Measurements from ENCODE around the gene POLD3.

Gene POLD3

DNA sequence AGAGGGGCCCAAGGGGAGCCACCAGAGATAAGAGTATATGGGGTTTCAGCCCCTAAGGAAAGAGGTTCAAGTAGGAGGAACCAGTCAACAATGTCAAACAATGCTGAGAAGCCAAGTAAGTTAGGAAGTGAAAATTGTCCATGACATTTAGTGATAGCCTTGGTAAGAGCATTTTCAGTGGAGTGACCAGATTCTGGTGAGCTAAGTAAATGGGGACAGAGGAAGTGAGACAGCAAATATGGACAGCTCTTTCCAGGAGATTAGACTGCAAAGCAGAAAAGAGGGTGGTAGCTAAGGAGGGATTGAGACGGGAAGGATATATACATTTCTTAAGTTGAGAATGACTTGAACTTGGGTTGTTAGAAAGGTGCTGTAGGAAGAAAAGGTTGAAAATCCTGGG lies 22.9 kb downstream of the POLD3 start:
- Histone ChIP-seq H3K27ac (ENCODE audit: low read depth, low read length) (no peak overlapping the region), H3K4me3 (ENCODE audit: low read depth, low read length) (no peak overlapping the region), H3K9ac (ENCODE audit: low read depth, low read length) (no peak overlapping the region), H3K36me3 (ENCODE audit: control insufficient read depth, insufficient read depth, low read length) (peaks cover 76% of the 10 kb centered on the region), H3K27me3 (ENCODE audit: control insufficient read depth, insufficient read depth, low read length) (no peaks in the 10 kb centered on the region), H3K9me3 (ENCODE audit: control insufficient read depth, insufficient read depth, low read length) (no peaks in the 10 kb centered on the region), H3K4me1 (ENCODE audit: control insufficient read depth, insufficient read depth, low read length) (no peaks in the 10 kb centered on the region)

DNA sequence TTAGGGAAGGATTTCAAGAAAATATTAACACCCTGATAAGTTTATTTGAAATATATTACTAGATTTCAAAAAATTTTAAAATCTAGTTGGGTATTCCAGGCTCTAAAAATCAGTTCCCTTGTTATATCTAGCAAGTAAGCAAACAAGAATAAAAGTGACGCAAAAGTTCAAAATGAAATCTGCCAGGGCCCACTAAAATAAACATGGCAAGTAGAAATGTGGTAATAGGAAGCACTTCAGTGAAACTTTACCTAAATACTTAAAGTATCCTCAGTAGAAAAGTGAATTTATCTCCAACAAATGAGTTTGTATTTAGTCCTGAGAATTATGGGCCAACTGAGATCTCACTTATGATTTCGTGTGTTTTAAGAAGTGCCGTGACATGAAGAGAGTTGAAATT lies 23.6 kb downstream of the POLD3 start:
- Histone ChIP-seq H3K27me3 (ENCODE audit: control insufficient read depth, insufficient read depth, low read length) (no peaks in the 10 kb centered on the region), H3K9me3 (ENCODE audit: control insufficient read depth, insufficient read depth, low read length) (no peaks in the 10 kb centered on the region), H3K4me3 (ENCODE audit: low read depth, low read length) (no peak overlapping the region), H3K36me3 (ENCODE audit: control insufficient read depth, insufficient read depth, low read length) (peaks cover 82% of the 10 kb centered on the region), H3K27ac (ENCODE audit: low read depth, low read length) (no peak overlapping the region), H3K9ac (ENCODE audit: low read depth, low read length) (no peak overlapping the region), H3K4me1 (ENCODE audit: control insufficient read depth, insufficient read depth, low read length) (no peaks in the 10 kb centered on the region)

DNA sequence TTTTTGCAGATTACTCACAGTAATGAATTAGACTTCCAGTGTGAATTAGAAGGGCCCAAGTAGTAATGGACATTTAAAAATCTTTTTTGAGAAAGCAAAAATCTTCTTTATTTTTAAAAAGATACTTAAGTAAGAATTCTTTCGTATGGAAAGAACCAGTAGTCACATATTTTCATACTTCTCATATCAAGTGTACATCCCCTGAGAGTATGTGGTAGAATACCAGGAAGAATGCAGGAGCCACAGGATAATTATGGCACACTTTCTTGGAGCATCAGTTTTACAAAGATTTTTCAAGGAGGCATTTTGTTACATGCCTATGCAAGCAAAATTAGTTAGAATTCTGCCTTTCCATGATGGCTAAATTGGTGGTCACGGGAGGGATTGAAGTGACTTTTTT lies 28.1 kb downstream of the POLD3 start:
- H3K27ac ChIP-seq (ENCODE audit: low read depth, low read length) = no peak overlapping the region
- H3K9ac ChIP-seq (ENCODE audit: low read depth, low read length) = no peak overlapping the region
- no peaks in the 10 kb centered on the region for H3K27me3 ChIP-seq (ENCODE audit: control insufficient read depth, insufficient read depth, low read length)
- no peaks in the 10 kb centered on the region for H3K4me1 ChIP-seq (ENCODE audit: control insufficient read depth, insufficient read depth, low read length)
- H3K4me3 ChIP-seq (ENCODE audit: low read depth, low read length) = no peak overlapping the region
- H3K36me3 ChIP-seq (ENCODE audit: control insufficient read depth, insufficient read depth, low read length) = peaks cover 59% of the 10 kb centered on the region
- H3K9me3 ChIP-seq (ENCODE audit: control insufficient read depth, insufficient read depth, low read length) = no peaks in the 10 kb centered on the region

DNA sequence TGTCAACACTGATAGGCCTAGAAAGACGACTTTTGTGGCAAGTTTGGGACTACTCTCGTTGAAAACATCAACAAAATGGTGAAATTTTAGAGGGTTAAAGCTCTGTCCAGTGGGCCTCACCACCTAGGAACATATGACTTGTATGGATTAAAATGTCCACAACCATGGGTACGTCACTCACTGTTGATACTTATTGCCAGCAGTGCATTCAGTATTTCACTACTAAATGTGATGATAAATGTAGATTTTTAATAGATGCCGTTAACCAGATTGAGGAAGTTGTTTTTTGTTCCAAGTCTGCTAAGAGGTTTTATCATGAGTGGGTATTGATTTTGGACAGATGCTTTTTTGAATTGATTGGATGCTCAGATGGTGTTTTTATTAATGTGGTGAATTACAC lies 33.7 kb downstream of the POLD3 start:
- Histone ChIP-seq H3K36me3 (ENCODE audit: control insufficient read depth, insufficient read depth, low read length) (peaks cover 54% of the 10 kb centered on the region), H3K4me1 (ENCODE audit: control insufficient read depth, insufficient read depth, low read length) (no peaks in the 10 kb centered on the region), H3K27me3 (ENCODE audit: control insufficient read depth, insufficient read depth, low read length) (no peaks in the 10 kb centered on the region), H3K4me3 (ENCODE audit: low read depth, low read length) (no peak overlapping the region), H3K9ac (ENCODE audit: low read depth, low read length) (no peak overlapping the region), H3K27ac (ENCODE audit: low read depth, low read length) (no peak overlapping the region), H3K9me3 (ENCODE audit: control insufficient read depth, insufficient read depth, low read length) (no peaks in the 10 kb centered on the region)

DNA sequence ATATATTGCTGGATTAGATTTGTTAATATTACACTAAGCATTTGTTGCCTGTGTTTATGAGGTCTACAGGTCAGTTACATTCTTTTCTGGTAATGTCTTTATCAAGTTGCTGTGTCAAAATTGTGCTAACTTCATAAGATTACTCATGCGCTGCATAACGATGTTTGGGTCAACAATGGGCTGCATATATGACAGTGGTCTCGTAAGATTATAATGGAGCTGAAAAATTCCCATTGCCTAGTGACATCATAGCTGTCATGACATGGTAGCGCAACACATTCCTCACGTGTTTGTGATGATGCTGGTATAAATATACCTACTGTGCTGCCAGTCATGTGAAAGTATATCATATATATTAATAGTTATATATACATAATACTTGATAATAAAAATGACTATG lies 34.2 kb downstream of the POLD3 start:
- peaks cover 56% of the 10 kb centered on the region for H3K36me3 ChIP-seq (ENCODE audit: control insufficient read depth, insufficient read depth, low read length)
- H3K4me1 ChIP-seq (ENCODE audit: control insufficient read depth, insufficient read depth, low read length) = no peaks in the 10 kb centered on the region
- H3K9me3 ChIP-seq (ENCODE audit: control insufficient read depth, insufficient read depth, low read length) = no peaks in the 10 kb centered on the region
- H3K9ac ChIP-seq (ENCODE audit: low read depth, low read length) = no peak overlapping the region
- H3K27me3 ChIP-seq (ENCODE audit: control insufficient read depth, insufficient read depth, low read length) = no peaks in the 10 kb centered on the region
- no peak overlapping the region for H3K4me3 ChIP-seq (ENCODE audit: low read depth, low read length)
- H3K27ac ChIP-seq (ENCODE audit: low read depth, low read length) = no peak overlapping the region

DNA sequence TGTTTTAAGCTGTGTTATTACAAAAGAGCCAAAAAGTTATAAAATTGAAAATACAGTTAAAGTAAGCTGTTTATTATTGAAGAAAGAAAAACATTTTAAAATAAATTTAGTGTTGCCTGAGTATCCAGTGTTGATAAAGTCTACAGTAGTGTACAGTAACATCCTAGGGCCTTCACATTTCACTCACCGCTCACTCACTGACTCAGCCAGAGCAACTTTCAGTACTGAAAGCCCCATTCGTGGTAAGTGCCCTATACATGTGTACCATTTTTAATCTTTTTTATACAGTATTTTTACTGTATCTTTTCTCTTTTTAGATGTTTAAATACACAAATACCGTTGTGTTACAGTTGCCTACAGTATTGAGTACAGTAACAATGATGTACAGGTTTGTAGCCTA lies 35.0 kb downstream of the POLD3 start:
- Histone ChIP-seq H3K36me3 (ENCODE audit: control insufficient read depth, insufficient read depth, low read length) (peaks cover 56% of the 10 kb centered on the region), H3K27me3 (ENCODE audit: control insufficient read depth, insufficient read depth, low read length) (no peaks in the 10 kb centered on the region), H3K9me3 (ENCODE audit: control insufficient read depth, insufficient read depth, low read length) (no peaks in the 10 kb centered on the region), H3K4me3 (ENCODE audit: low read depth, low read length) (no peak overlapping the region), H3K4me1 (ENCODE audit: control insufficient read depth, insufficient read depth, low read length) (no peaks in the 10 kb centered on the region), H3K9ac (ENCODE audit: low read depth, low read length) (no peak overlapping the region), H3K27ac (ENCODE audit: low read depth, low read length) (no peak overlapping the region)

DNA sequence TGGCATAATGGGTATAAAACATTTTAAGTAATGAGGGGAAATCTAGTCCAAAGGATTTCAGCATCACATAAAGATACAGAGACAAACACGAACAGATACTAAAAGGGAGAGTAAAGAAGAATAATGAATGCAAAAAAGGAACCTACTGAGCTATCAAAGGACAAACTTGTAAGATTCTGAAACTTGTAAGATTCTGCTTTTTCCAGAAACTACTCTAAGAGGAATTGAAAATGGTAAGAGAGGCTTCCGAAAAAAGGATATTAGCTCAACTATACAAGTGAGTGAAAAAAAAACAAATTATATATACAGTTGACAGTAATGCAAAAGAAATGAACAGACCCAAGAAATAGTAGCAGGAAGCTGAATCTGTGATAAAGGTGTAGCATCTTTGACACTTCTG lies 37.7 kb downstream of the POLD3 start:
- no peaks in the 10 kb centered on the region for H3K9me3 ChIP-seq (ENCODE audit: control insufficient read depth, insufficient read depth, low read length)
- H3K36me3 ChIP-seq (ENCODE audit: control insufficient read depth, insufficient read depth, low read length) = peaks cover 74% of the 10 kb centered on the region
- H3K4me3 ChIP-seq (ENCODE audit: low read depth, low read length) = no peak overlapping the region
- no peak overlapping the region for H3K27ac ChIP-seq (ENCODE audit: low read depth, low read length)
- H3K27me3 ChIP-seq (ENCODE audit: control insufficient read depth, insufficient read depth, low read length) = no peaks in the 10 kb centered on the region
- H3K4me1 ChIP-seq (ENCODE audit: control insufficient read depth, insufficient read depth, low read length) = no peaks in the 10 kb centered on the region
- H3K9ac ChIP-seq (ENCODE audit: low read depth, low read length) = no peak overlapping the region

DNA sequence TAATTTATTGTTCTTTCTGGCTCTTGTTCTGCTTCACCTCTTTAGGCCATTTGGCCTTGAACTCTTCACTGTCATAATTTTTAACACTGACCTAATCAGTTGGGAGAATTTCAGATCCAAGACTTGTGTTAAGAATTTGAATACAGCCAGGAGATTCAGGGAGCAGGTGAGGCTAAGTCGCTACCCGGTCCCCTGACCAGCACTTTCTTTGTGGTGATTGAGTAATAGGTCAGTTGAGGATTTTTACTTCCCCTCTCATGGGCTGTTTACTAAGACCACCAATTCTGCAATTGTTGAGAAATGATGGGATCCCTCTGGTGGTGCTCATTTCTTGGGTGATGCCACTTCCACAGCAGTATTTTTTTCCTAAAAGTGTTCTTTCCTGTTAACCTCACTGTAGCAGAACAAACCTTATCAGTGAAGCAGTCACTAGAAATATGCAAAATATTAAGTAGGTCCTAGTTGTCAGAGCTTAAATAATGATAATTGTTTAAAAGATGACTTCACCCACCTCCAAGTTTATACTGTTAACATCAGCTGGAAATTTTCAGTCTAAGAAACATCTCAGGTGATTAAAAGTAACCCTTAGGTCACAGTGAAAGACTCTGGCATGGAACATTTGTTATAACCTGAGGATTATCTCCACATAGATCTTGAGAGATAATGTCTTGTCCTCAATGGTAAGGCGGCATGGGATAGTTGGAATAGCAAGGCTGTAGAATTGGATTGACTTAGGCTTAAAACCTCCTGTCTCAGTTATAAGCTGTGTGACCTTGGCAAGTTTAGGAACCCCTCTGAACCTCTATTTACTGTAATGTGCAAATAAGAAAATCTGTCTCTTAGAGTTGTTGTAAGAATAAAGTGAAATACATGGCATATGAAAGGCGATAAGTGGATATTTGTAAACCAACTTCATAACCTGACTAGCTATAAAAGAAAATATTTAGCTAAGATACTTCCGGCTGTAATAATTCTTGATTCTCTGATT lies 41.3 kb downstream of the POLD3 start:
- Histone ChIP-seq H3K36me3 (ENCODE audit: control insufficient read depth, insufficient read depth, low read length) (peaks cover 85% of the 10 kb centered on the region), H3K27me3 (ENCODE audit: control insufficient read depth, insufficient read depth, low read length) (no peaks in the 10 kb centered on the region), H3K9me3 (ENCODE audit: control insufficient read depth, insufficient read depth, low read length) (no peaks in the 10 kb centered on the region), H3K9ac (ENCODE audit: low read depth, low read length) (no peak overlapping the region), H3K4me3 (ENCODE audit: low read depth, low read length) (no peak overlapping the region), H3K27ac (ENCODE audit: low read depth, low read length) (no peak overlapping the region), H3K4me1 (ENCODE audit: control insufficient read depth, insufficient read depth, low read length) (no peaks in the 10 kb centered on the region)

DNA sequence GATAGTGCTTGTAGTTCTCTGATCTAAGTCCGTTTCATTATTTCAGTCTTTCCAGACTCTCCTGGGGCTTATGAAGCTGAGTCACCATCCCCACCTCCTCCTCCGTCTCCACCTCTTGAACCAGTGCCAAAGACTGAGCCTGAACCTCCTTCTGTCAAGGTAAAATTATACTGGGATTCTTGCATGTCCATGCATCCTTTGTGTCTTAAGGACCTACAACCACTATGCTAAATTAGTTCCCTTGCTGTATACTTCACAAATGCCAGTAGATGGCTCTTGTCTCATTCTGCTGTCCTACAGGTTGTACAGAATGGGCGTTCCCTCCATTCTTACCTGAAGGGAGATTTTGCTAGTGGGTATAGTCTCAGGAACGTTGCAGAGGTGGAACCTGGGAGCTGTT lies 42.2 kb downstream of the POLD3 start:
- Histone ChIP-seq H3K36me3 (ENCODE audit: control insufficient read depth, insufficient read depth, low read length) (peaks cover 84% of the 10 kb centered on the region), H3K27me3 (ENCODE audit: control insufficient read depth, insufficient read depth, low read length) (no peaks in the 10 kb centered on the region), H3K27ac (ENCODE audit: low read depth, low read length) (no peak overlapping the region), H3K4me3 (ENCODE audit: low read depth, low read length) (no peak overlapping the region), H3K9me3 (ENCODE audit: control insufficient read depth, insufficient read depth, low read length) (no peaks in the 10 kb centered on the region), H3K9ac (ENCODE audit: low read depth, low read length) (no peak overlapping the region), H3K4me1 (ENCODE audit: control insufficient read depth, insufficient read depth, low read length) (no peaks in the 10 kb centered on the region)

DNA sequence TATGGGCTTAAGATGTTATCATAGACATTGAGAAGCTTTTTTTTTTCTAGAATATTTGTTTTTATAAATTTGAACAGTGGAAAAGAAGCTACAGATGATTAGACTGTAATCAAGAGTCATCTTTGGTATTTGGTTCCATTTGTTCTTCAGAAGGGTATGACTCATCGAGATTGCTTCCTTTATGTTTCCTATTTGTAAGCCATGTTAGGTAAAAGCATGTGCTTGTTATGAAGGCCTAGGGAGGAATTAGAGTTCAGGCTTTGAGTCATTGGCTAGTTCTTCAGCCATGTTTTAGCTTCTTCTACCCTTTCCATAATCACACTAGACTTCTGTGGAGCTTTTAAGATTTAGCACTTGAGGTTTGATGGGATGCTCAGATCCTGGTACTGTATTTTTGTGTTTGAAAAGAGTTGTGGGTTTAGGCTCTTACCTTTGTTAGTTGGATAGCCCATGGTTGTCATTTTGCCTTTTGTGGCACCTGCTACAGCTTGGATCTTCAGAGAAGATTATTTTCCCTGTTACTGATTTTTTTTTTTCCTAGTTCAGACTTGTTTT lies 44.3 kb downstream of the POLD3 start:
- no peaks in the 10 kb centered on the region for H3K4me1 ChIP-seq (ENCODE audit: control insufficient read depth, insufficient read depth, low read length)
- no peaks in the 10 kb centered on the region for H3K27me3 ChIP-seq (ENCODE audit: control insufficient read depth, insufficient read depth, low read length)
- peaks cover 88% of the 10 kb centered on the region for H3K36me3 ChIP-seq (ENCODE audit: control insufficient read depth, insufficient read depth, low read length)
- no peaks in the 10 kb centered on the region for H3K9me3 ChIP-seq (ENCODE audit: control insufficient read depth, insufficient read depth, low read length)
- no peak overlapping the region for H3K4me3 ChIP-seq (ENCODE audit: low read depth, low read length)
- H3K27ac ChIP-seq (ENCODE audit: low read depth, low read length) = no peak overlapping the region
- no peak overlapping the region for H3K9ac ChIP-seq (ENCODE audit: low read depth, low read length)

DNA sequence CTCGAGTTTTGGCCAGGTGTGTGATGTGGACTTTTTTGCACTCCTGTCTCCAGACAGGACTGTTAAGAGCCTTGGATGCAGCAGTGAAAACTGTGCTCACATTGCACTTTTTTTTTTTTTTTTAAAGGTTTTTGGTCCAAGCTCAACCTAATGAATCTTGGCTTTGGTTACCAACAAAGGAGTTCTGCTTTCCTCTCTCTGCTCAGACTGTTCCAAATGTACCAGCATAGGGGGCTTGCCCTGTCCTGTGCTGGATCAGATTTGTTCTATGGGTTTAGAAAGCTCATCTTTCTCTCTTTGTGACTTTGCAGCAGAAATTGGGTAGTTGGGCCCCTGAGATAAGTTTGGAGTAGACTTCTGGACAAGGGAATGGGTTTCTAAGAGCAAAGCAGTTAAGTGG lies 45.3 kb downstream of the POLD3 start:
- H3K9ac ChIP-seq (ENCODE audit: low read depth, low read length) = no peak overlapping the region

More for the DNA sequence above, 45.3 kb downstream of the POLD3 start:
- peaks cover 92% of the 10 kb centered on the region for H3K36me3 ChIP-seq (ENCODE audit: control insufficient read depth, insufficient read depth, low read length)
- H3K9me3 ChIP-seq (ENCODE audit: control insufficient read depth, insufficient read depth, low read length) = no peaks in the 10 kb centered on the region
- H3K27ac ChIP-seq (ENCODE audit: low read depth, low read length) = no peak overlapping the region
- no peaks in the 10 kb centered on the region for H3K27me3 ChIP-seq (ENCODE audit: control insufficient read depth, insufficient read depth, low read length)
- no peaks in the 10 kb centered on the region for H3K4me1 ChIP-seq (ENCODE audit: control insufficient read depth, insufficient read depth, low read length)
- H3K4me3 ChIP-seq (ENCODE audit: low read depth, low read length) = no peak overlapping the region

All from HUES48 (cell line).